Activated CD4-positive, alpha-beta T cell treated with anti-CD3 and anti-CD28 coated beads, Interleukin-2, amount 50 U/mL, for 4 hours (primary cell): ENCODE results near the gene IQGAP2.
"Not testable (repeated sequence)": the region's sequence is repeated elsewhere in the genome, so short reads cannot be mapped to it uniquely, and the experiment has no call there.

Experiments
- DNase-seq, 2 experiments: peaks; one replicate each; pipeline ENCODE4 v3.0.0-alpha.2; 2020

IQGAP2 gene

GRCh38 chr5:76673125-76673524, 270.0 kb downstream of the IQGAP2 start:
- no peak for DNase-seq

DNA sequence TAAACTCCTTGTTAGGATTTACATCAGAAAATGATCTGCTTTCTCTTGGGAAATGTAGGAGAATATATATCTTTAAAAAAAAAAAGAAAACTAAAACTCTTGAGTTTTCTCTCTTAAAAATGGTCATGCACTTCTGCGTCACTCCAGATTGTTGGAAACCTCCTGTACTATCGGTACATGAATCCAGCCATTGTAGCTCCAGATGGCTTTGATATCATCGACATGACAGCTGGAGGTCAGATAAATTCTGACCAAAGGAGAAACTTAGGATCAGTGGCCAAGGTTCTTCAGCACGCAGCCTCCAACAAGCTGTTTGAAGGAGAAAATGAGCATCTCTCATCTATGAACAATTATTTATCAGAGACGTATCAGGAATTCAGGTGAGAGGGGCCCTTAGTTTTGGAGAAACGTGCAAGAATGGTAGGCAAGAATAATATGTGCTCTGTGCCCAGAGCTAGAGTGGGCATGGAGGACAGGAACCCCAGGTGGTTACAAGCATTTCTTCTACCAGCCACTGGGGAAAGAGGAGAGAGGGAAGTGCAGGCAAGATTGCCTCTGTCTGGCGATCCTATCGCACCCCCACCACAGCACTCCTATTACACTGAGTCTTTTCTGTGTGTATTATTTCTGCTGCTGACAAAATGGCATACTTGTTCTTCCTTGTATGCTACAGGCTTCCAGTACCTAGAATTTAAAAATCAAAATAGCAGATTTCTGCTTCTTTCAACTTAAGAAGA, 271.4 kb downstream of the IQGAP2 start:
- no peak for DNase-seq

- no peak for DNase-seq
These were observed 272.3 kb downstream of the IQGAP2 start for GRCh38 chr5:76675364-76675763.

DNA sequence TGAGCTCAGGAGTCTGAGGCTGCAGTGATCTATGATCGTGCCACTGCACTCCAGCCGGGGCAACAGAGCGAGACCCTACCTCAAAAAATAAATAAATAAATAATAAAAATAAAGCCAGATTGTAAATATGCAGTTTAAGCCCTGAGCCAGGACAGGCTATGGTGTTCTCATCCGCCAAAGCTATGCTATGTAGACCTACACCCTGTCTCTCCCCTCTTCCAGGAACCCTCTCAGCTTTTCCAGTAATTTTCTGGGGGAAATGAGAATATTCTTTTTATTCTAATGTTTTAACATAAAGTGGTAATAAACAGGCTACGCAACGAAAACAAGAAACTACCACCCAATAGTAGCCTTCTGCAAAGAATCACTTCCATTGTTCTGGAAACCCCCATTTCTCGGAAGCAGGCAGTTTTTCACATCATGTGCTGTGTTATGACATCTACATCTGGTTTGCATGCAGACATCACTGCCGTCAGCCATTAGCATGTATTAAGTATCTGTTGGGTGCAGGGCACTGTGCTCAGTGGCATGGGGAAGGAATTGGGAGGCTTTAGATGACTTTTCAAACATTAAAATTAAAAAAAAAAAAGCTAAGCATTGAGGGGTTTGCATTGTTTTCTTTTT, 274.9 kb downstream of the IQGAP2 start:
- no peak for DNase-seq

DNA sequence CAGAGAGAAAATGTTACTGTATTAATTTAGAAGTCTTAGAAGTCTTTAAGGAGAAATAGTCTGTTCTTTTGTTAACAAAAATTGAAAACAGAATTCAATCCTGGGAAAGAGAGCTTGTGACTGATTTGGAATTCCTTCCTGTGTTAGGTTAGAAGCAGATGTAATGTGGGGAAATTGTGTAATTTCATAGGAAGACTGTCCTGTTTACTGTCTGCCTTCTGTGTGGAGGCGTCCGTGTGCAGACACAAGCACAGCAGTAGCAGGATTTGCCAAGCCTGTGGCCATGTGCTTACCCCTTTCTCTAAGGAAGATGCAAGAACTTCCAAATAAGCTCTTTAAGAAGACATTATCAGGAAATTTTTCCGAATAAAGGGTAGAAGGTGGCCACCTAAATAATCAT, 276.1 kb downstream of the IQGAP2 start:
- no peak for DNase-seq

GRCh38 chr5:76680826-76681225, 277.7 kb downstream of the IQGAP2 start:
- DNase-seq, result not testable (repeated sequence)

DNA sequence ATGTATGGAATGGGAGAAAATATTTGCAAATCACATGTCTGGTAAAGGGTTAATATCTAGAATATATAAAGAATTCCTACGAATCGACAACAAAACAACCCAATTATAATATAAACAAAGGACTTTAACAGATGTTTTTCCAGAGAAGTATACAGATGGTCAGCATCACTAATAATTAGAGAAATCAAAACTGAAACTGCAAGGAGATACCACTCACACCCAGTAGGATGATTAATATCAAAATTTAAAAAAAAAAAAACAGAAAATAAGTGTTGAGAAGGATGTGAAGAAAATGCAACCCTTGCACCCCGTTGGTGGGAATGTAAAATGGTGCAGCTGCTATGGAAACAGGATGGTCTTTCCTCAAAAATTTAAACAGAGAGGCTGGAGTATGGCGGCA, 278.2 kb downstream of the IQGAP2 start:
- no peak for DNase-seq

DNA sequence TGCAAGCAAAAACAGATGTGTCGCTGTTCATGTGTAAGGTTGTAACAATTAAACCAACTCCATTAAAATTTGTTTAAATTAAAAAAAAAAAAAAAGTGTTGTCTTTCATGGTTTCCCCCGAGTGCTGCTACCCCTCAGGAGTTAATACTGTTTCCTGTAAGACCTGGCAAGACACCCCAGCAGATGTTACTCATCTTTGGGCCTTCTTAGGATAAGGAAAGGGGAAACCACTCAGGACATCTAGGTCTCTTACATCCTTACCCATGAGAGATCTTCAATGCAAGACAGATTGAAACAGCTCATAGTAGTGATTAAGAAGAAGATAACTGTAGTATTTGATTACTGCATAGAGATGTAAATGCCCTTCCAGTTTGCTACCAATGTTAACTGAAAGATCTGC, 279.3 kb downstream of the IQGAP2 start:
- DNase-seq, result no peak

- no peak for DNase-seq
These were observed 281.0 kb downstream of the IQGAP2 start for GRCh38 chr5:76683816-76684731.

DNA sequence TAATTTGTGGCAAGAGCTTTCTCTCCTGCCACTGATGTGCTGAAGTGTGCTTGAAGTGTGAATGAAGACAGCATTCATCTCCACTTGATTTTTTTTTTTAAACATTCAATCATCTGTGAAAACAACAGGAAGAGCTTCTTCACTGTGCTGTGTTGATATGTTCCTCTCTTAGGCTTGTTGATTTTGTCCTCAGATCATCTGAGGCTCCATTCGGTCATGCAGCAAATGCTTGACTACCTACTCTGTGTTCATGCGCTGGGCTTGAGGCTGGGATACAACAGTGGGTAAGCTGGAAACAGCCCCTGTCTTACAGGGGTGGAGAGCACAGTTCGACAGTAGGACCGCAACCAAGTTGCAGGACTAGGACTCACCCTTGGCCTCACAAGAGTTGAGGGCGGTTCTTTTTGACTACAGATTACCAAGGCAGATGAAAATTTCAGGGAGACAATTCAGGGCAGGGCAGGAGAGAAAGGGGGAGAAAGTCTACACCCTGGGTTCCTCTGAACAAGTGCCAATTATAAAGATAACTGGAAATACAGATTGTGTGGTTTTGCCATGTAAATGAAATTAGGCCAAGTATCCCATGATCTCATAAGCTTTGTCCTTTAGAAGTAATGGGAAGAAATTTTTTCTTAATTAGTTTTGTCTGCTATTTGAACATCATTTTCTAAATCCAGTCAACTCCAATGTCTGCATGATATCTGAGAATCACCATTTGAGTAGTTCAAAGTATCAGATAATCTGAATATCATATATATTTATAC, 281.9 kb downstream of the IQGAP2 start:
- no peak for DNase-seq

DNA sequence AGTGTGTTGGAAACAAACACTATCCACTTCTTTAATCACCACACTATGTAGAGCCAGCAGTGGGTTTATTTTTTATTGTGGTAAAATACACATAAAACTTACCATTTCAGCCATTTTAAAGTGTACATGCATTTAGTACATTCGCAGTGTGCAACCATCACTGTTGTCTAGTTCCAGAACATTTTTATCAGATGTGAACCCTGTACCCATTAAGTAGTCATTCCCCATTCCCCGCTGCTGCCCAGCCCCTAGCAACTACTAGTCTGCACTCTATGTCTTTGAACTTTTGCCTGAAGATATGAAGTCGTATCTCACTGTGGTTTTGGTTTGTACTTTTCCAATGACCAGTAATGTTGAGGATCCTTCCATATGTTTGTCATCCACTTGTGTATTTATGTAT, 282.6 kb downstream of the IQGAP2 start:
- no peak for DNase-seq

DNA sequence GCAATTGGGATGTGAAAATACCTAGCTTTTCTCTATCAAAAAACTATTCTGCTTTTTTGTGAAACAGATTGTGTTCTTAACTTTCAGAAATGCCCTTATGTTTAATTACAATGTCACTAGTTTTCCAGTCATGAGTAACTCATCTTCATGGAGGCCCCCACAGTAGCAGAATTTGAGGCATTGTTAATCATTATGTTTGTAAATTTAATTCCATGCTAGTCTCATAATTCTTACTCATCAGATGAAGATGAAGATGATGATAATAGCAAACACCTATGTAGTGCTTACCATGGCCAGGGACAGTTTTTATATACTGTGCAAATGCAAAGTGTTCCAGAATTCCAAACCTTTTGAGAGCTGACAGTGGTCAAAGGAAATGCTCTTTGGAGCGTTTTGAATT, 285.1 kb downstream of the IQGAP2 start:
- no peak for DNase-seq

GRCh38 chr5:76688836-76689235, 285.8 kb downstream of the IQGAP2 start:
- DNase-seq, result no peak

DNA sequence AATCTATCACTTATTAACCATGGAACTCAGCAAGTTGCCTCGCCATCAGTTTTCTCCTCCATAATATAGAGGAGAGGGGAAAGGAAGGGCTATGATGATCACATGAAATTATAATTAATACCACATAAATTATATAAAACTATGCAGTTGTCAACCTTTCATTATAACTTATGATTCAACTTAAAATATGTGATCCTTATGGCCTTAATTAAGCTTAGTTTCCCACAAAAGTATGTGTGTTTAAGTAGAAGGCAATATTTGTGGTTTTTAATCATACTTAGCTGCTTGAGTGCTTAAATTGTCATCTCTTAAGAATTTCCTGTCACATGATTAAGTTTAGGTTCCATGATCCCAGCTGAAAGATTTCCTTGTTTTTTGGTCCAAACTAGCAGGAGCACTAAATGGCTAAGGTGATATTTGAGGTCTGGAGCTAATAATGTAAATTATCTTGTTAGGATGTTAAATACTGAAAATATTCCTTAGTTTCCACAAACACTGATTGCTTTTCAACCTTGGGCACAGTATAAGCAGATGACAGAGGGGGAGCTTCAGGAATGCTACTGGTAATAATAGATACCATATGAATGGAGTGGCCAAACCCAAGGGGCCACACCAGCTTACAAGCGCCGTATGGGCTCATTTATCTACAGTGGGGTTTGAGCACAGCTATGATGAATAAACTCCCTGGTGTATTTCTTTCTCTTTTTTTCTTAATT, 286.4 kb downstream of the IQGAP2 start:
- DNase-seq, result no peak

DNA sequence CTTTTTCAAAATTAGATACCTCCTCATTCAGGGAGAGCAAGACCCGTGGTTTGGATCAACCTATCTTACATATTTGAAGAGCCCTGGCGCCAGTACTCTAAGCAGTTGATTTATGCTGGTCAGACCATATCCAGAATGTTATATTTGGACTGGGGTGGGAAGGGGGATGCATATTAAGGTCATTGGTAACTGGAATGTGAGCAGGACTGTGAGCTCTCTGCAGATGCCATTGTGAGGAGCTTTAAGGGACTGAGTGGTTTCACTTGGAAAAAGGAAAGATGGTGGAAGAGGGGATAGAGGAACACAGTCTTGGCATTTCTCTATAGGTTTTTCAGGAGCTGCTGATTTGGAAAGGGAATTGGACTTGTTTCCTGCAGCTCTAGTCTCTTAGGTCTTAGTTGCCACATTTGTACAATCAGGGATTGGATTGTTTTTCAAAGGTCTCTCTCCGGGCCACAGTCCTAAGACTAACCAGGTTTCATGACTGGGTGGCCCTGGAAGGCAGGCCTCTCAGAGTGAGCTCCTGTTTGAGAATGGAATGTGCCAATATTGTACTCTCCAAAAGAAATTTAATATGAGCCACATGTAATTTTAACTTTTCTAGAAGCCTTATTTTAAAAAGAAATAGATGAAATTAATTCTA, 287.1 kb downstream of the IQGAP2 start:
- DNase-seq, result no peak

- DNase-seq, result no peak
These were observed 287.8 kb downstream of the IQGAP2 start for GRCh38 chr5:76690704-76691466.

DNA sequence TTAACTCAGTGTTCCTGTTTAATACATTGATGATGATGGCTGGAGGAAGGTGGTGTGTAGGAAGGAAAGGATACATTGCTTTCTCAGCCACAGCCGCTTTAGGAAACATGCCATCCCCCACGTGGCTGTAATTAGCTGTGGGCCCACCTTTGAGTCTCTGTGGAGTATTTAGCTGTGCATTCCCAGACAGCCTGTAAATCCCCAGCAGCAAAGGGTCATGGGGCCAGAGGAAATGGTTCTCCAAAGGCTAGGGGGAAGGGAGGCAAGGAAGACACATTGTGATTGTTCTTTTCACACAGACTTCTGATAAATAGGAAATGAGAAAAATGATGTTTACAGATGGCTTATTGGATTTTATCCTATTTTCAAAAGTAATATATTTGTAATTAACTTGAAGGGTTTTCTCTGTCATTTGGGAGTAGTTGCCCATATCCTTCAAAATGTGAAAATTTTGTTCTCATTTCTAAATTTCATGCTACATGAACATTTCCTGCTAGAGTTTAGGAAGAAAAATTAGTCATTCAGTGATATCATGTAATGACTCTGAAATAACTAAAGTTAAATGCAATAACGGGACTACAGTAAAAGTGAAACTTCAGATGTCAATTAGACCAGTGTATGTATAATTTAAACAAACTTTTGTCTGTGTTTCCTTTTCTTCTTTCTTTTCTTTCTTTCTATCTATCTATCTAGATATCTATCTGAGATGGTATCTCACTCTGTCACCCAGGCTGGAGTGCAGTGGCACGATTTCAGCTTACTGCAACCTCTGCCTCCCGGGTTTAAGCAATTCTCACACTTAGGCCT, 288.6 kb downstream of the IQGAP2 start:
- DNase-seq, result no peak

DNA sequence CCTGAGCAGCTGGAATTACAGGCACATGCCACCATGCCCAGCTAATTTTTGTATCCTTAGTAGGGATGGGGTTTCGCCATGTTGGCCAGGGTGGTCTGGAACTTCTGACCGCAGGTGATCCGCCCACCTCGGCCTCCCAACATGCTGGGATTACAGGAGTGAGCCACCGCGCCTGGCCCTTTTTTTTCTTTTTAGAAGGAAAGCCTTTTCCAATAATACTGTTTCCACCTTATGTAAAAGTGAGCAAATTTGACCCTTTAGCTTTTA, 289.1 kb downstream of the IQGAP2 start:
- DNase-seq, result no peak

GRCh38 chr5:76692651-76693050, 289.6 kb downstream of the IQGAP2 start:
- DNase-seq, result no peak

DNA sequence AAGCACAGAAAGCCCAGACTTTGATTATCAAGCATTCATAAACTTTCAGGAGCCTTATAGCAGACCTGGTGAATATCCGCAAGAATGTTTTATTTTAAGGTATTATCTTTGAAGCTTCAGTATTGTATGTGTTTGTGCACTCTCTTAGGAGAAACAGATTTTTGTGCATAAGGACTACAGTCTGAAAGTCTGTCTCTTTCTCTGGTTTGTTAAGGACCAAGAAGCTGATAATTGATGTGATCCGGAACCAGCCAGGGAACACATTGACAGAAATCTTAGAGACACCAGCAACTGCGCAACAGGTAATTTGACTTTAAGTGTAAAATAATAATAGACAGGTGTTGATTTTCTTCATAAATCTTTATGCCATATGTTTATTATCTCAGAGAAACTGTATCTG, 290.1 kb downstream of the IQGAP2 start:
- DNase-seq, result no peak
